HepG2 (cell line): Measurements from ENCODE around the gene CYP17A1. TPM values are rescaled to one million over a fixed set of nuclear protein-coding genes. Genes with fewer than 3 reads are reported as not detected.

Source experiments
- ATF6 ChIP-seq: sonication (generic); formaldehyde crosslinking; conservative IDR thresholded peaks from 2 replicates; pipeline ENCODE4 v1.4.0; 2020; ENCODE audit warnings: missing genetic modification reagents
- ATM ChIP-seq: fragments of 450-650 bp; IDR thresholded peaks from 2 replicates; pipeline ENCODE4 v1.7.1; 2017; ENCODE audit warnings: mild to moderate bottlenecking, borderline replicate concordance
- EP300 ChIP-seq, 3 experiments: sonication (generic) in 1 of 3; formaldehyde crosslinking in 1 of 3; IDR thresholded peaks; 2 replicates each; pipeline versions ENCODE4 v1.5.1 to v1.6.1; 2011 to 2020; ENCODE audit warnings: low read depth in 2 of 3, low read length in 2 of 3, borderline replicate concordance in 1 of 3, improper control_type of control experiment in 1 of 3, mild to moderate bottlenecking in 1 of 3, missing genetic modification reagents in 1 of 3, moderate library complexity in 1 of 3
- HMGXB3 ChIP-seq: sonication (generic); formaldehyde crosslinking; IDR thresholded peaks from 2 replicates; pipeline ENCODE4 v1.4.0; 2020; ENCODE audit warnings: missing genetic modification reagents, borderline replicate concordance
- KIAA2018 ChIP-seq: sonication (generic); formaldehyde crosslinking; IDR thresholded peaks from 2 replicates; pipeline ENCODE4 v1.5.0; 2020; ENCODE audit warnings: mild to moderate bottlenecking, missing genetic modification reagents, borderline replicate concordance
- NAIF1 ChIP-seq: sonication (generic); formaldehyde crosslinking; IDR thresholded peaks from 2 replicates; pipeline ENCODE4 v1.5.0; 2020; ENCODE audit warnings: mild to moderate bottlenecking, missing genetic modification reagents, borderline replicate concordance
- SALL1 ChIP-seq: sonication (generic); formaldehyde crosslinking; IDR thresholded peaks from 2 replicates; pipeline ENCODE4 v1.8.0; 2022; ENCODE audit warnings: mild to moderate bottlenecking, missing genetic modification reagents
- SMARCC2 ChIP-seq: fragments of 450-650 bp; IDR thresholded peaks from 2 replicates; pipeline ENCODE4 v1.6.1; 2017; ENCODE audit warnings: antibody characterized with exemption, mild to moderate bottlenecking
- ZBTB43 ChIP-seq: sonication (generic); formaldehyde crosslinking; conservative IDR thresholded peaks from 2 replicates; pipeline ENCODE4 v1.4.0; 2020; ENCODE audit warnings: missing genetic modification reagents
- polyA plus RNA-seq, 8 experiments: library from polyadenylated mRNA; depleted of rRNA in 3 of 8; stranded (reverse) in 7 of 8; unstranded in 1 of 8; fragments of >200 nt; fragmentation: Illumina TruSeq in 4 of 8; extraction: Trizol in 4 of 8; gene quantifications; 2 replicates each; pipeline versions ENCODE4 v1.2.1 to v1.2.3, GENCODE V29; 2011 to 2016; ENCODE audit warnings: low read depth in 4 of 8, missing spikeins in 1 of 8, mixed read lengths in 1 of 8; ENCODE audit not compliant: insufficient read depth in 1 of 8
- total RNA-seq, 5 experiments: library from RNA; depleted of rRNA; stranded (reverse); fragments of >200 nt; fragmentation: Illumina TruSeq; extraction: Trizol; gene quantifications; 2 replicates each; pipeline ENCODE4 v1.2.3, GENCODE V29; 2016; ENCODE audit warnings: low read depth in 1 of 5

CYP17A1 gene
- total and polyA plus RNA-seq, 2 of the 13 experiments (the other 11 are each of a cell fraction or from before 2014, with no cell fraction given), result 0.13 to 1.1 TPM

- TF ChIP-seq HMGXB3 (0 out of 2 replicates have a peak, but pooled peaks have one; percentile 18), SALL1 (peak; percentile 64), SMARCC2 (no peak), KIAA2018 (CRISPR knock-in tag) (no peak), EP300 (IDR thresholded peaks at IDR 0.05; ENCODE audit: low read depth in 2 of 2, low read length in 2 of 2) (peak in 1 of 2 experiments; percentile 21; a peak in 2 of 4 replicates), EP300 (CRISPR knock-in tag; IDR thresholded peaks at IDR 0.05; ENCODE audit: borderline replicate concordance) (no peak), ATM (no peak), ATF6 (no peak), NAIF1 (CRISPR knock-in tag) (no peak), ZBTB43 (CRISPR knock-in tag) (0 out of 2 replicates have a peak, but pooled peaks have one; percentile 43)
Observed at GRCh38 chr10:102869258-102870198, 32.3 kb upstream of the CYP17A1 start, which contains the start of gene AS3MT (continued).
